OCI-LY1 (cell line): ENCODE data around the gene ADGRA3.

ENCODE experiments used
- H2AFZ ChIP-seq: fragments of 200-600 bp; sonication (generic), shearing (Covaris generic); 2 replicates; pipeline ENCODE4 v1.6.0; 2014; ENCODE audit warnings: antibody characterized with exemption, mild to moderate bottlenecking, low read length
- H3F3A ChIP-seq: fragments of 200-600 bp; sonication (generic), shearing (Covaris generic); 2 replicates; pipeline ENCODE4 v1.6.0; 2014; ENCODE audit warnings: mild to moderate bottlenecking, antibody characterized with exemption, low read length, moderate library complexity; ENCODE audit not compliant: insufficient read depth
- H3K27ac ChIP-seq: fragments of 200-600 bp; sonication (generic); 2 replicates; pipeline ENCODE4 v1.5.1; 2014; ENCODE audit warnings: low read length, mixed run types, mild to moderate bottlenecking, low read depth; ENCODE audit not compliant: poor library complexity, severe bottlenecking
- H3K27me3 ChIP-seq: fragments of 200-600 bp; sonication (generic); 2 replicates; pipeline ENCODE4 v1.6.0; 2014; ENCODE audit warnings: antibody characterized with exemption, mild to moderate bottlenecking, low read length, moderate library complexity; ENCODE audit not compliant: insufficient read depth
- H3K36me3 ChIP-seq: fragments of 200-600 bp; sonication (generic); 2 replicates; pipeline ENCODE4 v1.6.1; 2014; ENCODE audit warnings: mild to moderate bottlenecking, antibody characterized with exemption, low read length, moderate library complexity, mixed read lengths; ENCODE audit not compliant: insufficient read depth
- H3K4me1 ChIP-seq: fragments of 200-600 bp; sonication (generic); 2 replicates; pipeline ENCODE4 v1.5.1; 2014; ENCODE audit warnings: mild to moderate bottlenecking, low read length, moderate library complexity; ENCODE audit not compliant: insufficient read depth, severe bottlenecking
- H3K4me2 ChIP-seq: fragments of 200-600 bp; sonication (generic), shearing (Covaris generic); 2 replicates; pipeline ENCODE4 v1.6.1; 2014; ENCODE audit warnings: low read length
- H3K4me3 ChIP-seq: fragments of 200-600 bp; sonication (generic); 2 replicates; pipeline ENCODE4 v1.5.1; 2014; ENCODE audit warnings: low read length, low read depth, mild to moderate bottlenecking, mixed read lengths; ENCODE audit not compliant: poor library complexity, severe bottlenecking
- H3K79me2 ChIP-seq: fragments of 200-600 bp; shearing (Covaris generic); 2 replicates; pipeline ENCODE4 v1.6.1; 2016; ENCODE audit warnings: mixed run types, low read length, mixed read lengths; ENCODE audit not compliant: insufficient read depth
- H3K9ac ChIP-seq: fragments of 200-600 bp; sonication (generic), shearing (Covaris generic); 2 replicates; pipeline ENCODE4 v1.6.1; 2014; ENCODE audit warnings: mild to moderate bottlenecking, low read length, mixed read lengths
- H3K9me2 ChIP-seq: fragments of 200-600 bp; sonication (generic), shearing (Covaris generic); 2 replicates; pipeline ENCODE4 v1.6.1; 2014; ENCODE audit warnings: low read depth, mild to moderate bottlenecking, low read length, mixed read lengths
- H3K9me3 ChIP-seq: fragments of 200-600 bp; shearing (Covaris generic); 2 replicates; pipeline ENCODE4 v1.6.1; 2014; ENCODE audit warnings: low read length, mixed read lengths
- H4K20me1 ChIP-seq: fragments of 200-600 bp; sonication (generic), shearing (Covaris generic); 2 replicates; pipeline ENCODE4 v1.6.0; 2016; ENCODE audit warnings: mild to moderate bottlenecking, low read length; ENCODE audit not compliant: insufficient read depth
- CTCF ChIP-seq: fragments of 200-600 bp; sonication (generic), shearing (Covaris generic); IDR thresholded peaks from 2 replicates; pipeline ENCODE4 v1.5.1; 2017; ENCODE audit warnings: mild to moderate bottlenecking, antibody characterized with exemption, low read length, moderate library complexity, mixed read lengths
- EZH2 ChIP-seq: fragments of 200-600 bp; sonication (generic), shearing (Covaris generic); IDR thresholded peaks from 2 replicates; pipeline ENCODE4 v1.8.0; 2017; ENCODE audit warnings: borderline replicate concordance, mixed run types, mild to moderate bottlenecking, antibody characterized with exemption, low read length, moderate library complexity, mixed read lengths

Gene ADGRA3

GRCh38 chr4:22531311-22532019, 15.6 kb upstream of the ADGRA3 start:
- Histone ChIP-seq H3K9me2 (no peaks in the 10 kb centered on the region), H3K4me2 (no peak overlapping the region), H3K79me2 (no peaks in the 10 kb centered on the region), H3K4me3 (no peak overlapping the region), H4K20me1 (no peaks in the 10 kb centered on the region), H3K36me3 (no peaks in the 10 kb centered on the region), H3K9me3 (no peaks in the 10 kb centered on the region), H3K27ac (no peak overlapping the region), H3K27me3 (no peaks in the 10 kb centered on the region), H3F3A (no peaks in the 10 kb centered on the region), H3K4me1 (no peaks in the 10 kb centered on the region), H3K9ac (no peak overlapping the region), H2AFZ (no peak overlapping the region)
- TF ChIP-seq EZH2, result no peak

GRCh38 chr4:22524895-22525294, 9.0 kb upstream of the ADGRA3 start:
- H3K27me3 ChIP-seq, result no peaks in the 10 kb centered on the region
- TF ChIP-seq CTCF (no peak), EZH2 (no peak)
- no peaks in the 10 kb centered on the region for H3K4me1 ChIP-seq
- H3K36me3 ChIP-seq, result no peaks in the 10 kb centered on the region
- H3K9me2 ChIP-seq, result no peaks in the 10 kb centered on the region
- no peak overlapping the region for H3K9ac ChIP-seq
- H3K79me2 ChIP-seq, result no peaks in the 10 kb centered on the region
- no peaks in the 10 kb centered on the region for H4K20me1 ChIP-seq
- no peak overlapping the region for H3K4me3 ChIP-seq
- H3K27ac ChIP-seq, result no peak overlapping the region
- no peaks in the 10 kb centered on the region for H3K9me3 ChIP-seq
- no peaks in the 10 kb centered on the region for H3F3A ChIP-seq
- H3K4me2 ChIP-seq, result no peak overlapping the region
- H2AFZ ChIP-seq, result no peak overlapping the region

GRCh38 chr4:22522706-22523501, 7.0 kb upstream of the ADGRA3 start:
- Histone ChIP-seq H3F3A (no peaks in the 10 kb centered on the region), H3K79me2 (no peaks in the 10 kb centered on the region), H3K4me2 (no peak overlapping the region), H3K9me3 (no peaks in the 10 kb centered on the region), H3K27ac (no peak overlapping the region), H3K36me3 (no peaks in the 10 kb centered on the region), H3K9me2 (no peaks in the 10 kb centered on the region), H3K9ac (no peak overlapping the region), H3K27me3 (no peaks in the 10 kb centered on the region), H2AFZ (no peak overlapping the region), H3K4me3 (no peak overlapping the region), H4K20me1 (no peaks in the 10 kb centered on the region), H3K4me1 (no peaks in the 10 kb centered on the region)
- TF ChIP-seq CTCF (no peak), EZH2 (no peak)
